ENCODE data around the gene KCNK7. TPM values are rescaled to one million over a fixed set of nuclear protein-coding genes. Genes with fewer than 3 reads are reported as not detected.

The KCNK7 gene
- total RNA-seq, 1 donor, result 0.09 TPM

- TF ChIP-seq CTCF (IDR thresholded peaks at IDR 0.05; ENCODE audit: insufficient read depth, low read length), result no peak
- no peak for DNase-seq (ENCODE audit: low read depth)
- peak overlapping the region; percentile 95 for H3K4me3 ChIP-seq (ENCODE audit: low read depth, low read length)
Observed at GRCh38 chr11:65611028-65611757, 15.6 kb upstream of the KCNK7 start.

- TF ChIP-seq CTCF (IDR thresholded peaks at IDR 0.05; ENCODE audit: insufficient read depth, low read length), result no peak
- no peak overlapping the region for H3K4me3 ChIP-seq (ENCODE audit: low read depth, low read length)
Observed at GRCh38 chr11:65610404-65610803, 14.8 kb upstream of the KCNK7 start.

GRCh38 chr11:65609665-65610064 is 14.1 kb upstream of the KCNK7 start:
- no peak for DNase-seq (ENCODE audit: low read depth)
- H3K4me3 ChIP-seq (ENCODE audit: low read depth, low read length), result no peak overlapping the region
- no peak for TF ChIP-seq CTCF (IDR thresholded peaks at IDR 0.05; ENCODE audit: insufficient read depth, low read length)

More at GRCh38 chr11:65610404-65610803, 14.8 kb upstream of the KCNK7 start:
- no peak for DNase-seq (ENCODE audit: low read depth)

GRCh38 chr11:65609229-65609628 is 13.6 kb upstream of the KCNK7 start:
- peak; percentile 77 for DNase-seq (ENCODE audit: low read depth)
- no peak overlapping the region for H3K4me3 ChIP-seq (ENCODE audit: low read depth, low read length)
- no peak for TF ChIP-seq CTCF (IDR thresholded peaks at IDR 0.05; ENCODE audit: insufficient read depth, low read length)

- DNase-seq (ENCODE audit: low read depth), result no peak
- no peak overlapping the region for H3K4me3 ChIP-seq (ENCODE audit: low read depth, low read length)
- no peak for TF ChIP-seq CTCF (IDR thresholded peaks at IDR 0.05; ENCODE audit: insufficient read depth, low read length)
Observed at GRCh38 chr11:65607614-65608426, 12.2 kb upstream of the KCNK7 start.

GRCh38 chr11:65606876-65607613 is 11.4 kb upstream of the KCNK7 start:
- no peak for TF ChIP-seq CTCF (IDR thresholded peaks at IDR 0.05; ENCODE audit: insufficient read depth, low read length)
- peak overlapping the region; percentile 37 for H3K4me3 ChIP-seq (ENCODE audit: low read depth, low read length)
- peak; percentile 95 for DNase-seq (ENCODE audit: low read depth)
